HG02610 (cell line): Measurements from ENCODE around the gene PSORS1C1.

ENCODE experiments used
- ATAC-seq: cut with Tn5 transposase; IDR thresholded peaks from one replicate; pipeline ENCODE4 v1.9.1; 2021; ENCODE audit warnings: mild to moderate bottlenecking, moderate library complexity; ENCODE audit not compliant: unreplicated experiment

Gene PSORS1C1

DNA sequence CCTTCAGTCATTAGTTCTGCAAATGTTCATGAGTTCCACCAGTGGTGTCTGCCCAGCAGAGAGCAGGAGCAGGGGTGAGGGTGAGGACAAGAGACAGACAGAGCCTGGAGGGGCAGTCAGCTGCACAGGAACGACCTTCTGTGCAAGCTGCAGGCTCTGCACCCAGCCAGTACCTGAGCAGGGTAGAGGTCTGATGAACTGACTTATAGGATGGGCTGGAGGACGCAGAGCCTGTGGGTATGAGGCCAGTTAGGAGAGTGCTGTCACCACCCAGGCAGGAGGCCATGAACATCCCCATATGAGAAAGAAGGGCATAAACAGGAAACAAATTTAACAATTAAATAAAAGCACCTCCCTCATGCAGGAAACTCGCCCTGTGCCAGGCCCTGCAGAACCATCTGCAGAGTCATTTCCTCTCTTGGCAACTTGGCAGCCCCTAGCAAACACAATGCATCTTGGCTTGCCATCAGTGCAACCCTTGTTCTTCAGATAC, 20.2 kb upstream of the PSORS1C1 start:
- no peak for ATAC-seq

DNA sequence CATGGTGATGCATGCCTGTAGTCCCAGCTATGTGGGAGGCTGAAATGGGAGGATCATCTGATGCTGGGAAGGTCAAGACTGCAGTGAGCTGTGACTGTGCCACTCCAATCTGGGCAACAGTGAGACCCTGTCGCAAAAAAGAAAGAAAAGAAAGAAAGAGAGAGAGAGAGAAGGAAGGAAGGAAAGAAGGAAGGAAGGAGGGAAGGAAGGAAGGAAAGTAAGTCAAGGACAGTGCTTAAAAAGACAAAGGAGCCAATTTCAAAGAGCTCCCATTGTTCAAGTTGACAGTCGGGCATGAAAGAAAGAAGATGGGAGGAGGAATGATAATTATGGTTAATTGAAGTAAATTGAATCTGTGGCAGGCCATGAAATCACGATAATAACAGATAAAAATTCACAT, 18.4 kb upstream of the PSORS1C1 start:
- no peak for ATAC-seq

DNA sequence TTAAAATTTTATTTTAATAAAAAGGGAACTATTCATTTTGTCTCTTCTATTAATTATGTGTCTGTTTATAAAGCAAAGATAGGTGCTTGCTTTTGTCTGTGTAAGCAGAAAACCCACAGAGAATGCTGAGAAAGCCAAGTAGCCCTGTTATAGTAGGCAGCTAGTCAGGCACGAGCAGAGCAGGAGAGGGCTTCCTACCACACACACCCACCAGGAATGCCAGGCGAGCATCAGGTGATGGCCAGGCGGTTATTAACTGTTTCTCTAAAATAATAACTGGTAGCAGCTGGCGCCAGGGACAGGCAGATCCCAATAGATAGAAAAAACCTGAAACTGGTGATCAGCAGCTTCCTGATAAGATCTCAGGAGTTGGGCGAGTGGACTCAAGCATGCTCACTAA, 17.9 kb upstream of the PSORS1C1 start:
- ATAC-seq, result no peak

DNA sequence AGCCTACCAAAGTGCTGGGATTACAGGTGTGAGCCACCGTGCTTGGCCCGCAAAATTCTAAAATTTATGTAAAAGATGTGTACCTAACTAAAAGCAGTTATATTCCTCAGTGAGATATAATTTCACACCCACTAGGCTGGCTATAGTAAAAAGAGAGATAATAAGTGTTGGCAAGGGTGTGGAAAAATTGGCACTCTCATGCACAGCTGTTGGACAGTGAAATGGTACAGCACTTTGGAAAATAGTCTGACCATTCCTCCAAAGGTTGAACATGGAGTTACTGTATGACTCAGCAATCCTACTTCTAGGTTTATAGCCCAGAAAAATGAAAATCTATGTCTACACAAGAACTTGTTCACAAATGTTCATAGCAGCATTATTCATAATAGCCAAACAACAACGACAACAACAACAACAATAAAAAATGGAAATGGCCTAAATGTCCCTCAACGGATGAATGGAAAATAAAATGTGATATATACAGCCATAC, 16.1 kb upstream of the PSORS1C1 start:
- ATAC-seq, result no peak

DNA sequence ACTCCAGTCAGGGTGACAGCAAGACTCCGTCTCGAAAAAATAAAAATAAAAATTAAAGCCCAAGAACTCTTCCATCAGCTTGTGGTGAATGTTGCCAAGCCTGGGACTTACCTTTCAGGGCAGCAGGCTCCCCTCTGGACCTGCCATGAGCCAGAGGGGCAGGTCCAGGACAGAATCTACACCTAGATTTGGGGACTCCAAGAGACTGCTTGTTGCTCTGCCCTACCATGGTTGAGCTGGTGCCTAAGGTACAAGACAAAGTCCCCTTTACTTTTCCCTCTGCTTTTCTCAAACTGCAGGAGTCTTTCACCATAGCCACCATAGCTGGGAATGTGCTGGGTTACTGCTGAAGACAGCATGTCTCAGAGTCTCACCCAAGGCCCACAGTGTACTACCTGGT, 11.5 kb upstream of the PSORS1C1 start:
- ATAC-seq, result no peak

DNA sequence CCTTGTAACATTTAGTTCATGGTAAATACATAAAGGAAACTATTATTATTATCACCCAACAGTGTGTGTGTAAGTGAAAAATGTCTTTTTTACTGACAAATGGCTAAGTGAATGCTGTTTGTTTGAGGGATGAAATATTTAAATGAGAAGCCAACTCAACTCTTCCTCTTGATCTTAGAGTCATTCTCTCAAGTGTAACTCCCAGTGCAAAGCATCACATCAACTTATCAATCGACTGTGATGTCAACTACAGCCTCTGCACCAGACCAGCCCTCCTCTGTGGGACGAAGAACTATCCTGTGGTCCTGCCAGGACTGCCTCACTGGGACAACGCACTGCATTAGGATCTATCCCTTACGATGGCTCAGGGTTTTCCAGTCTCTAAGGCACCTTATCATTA, 7.5 kb upstream of the PSORS1C1 start:
- no peak for ATAC-seq

DNA sequence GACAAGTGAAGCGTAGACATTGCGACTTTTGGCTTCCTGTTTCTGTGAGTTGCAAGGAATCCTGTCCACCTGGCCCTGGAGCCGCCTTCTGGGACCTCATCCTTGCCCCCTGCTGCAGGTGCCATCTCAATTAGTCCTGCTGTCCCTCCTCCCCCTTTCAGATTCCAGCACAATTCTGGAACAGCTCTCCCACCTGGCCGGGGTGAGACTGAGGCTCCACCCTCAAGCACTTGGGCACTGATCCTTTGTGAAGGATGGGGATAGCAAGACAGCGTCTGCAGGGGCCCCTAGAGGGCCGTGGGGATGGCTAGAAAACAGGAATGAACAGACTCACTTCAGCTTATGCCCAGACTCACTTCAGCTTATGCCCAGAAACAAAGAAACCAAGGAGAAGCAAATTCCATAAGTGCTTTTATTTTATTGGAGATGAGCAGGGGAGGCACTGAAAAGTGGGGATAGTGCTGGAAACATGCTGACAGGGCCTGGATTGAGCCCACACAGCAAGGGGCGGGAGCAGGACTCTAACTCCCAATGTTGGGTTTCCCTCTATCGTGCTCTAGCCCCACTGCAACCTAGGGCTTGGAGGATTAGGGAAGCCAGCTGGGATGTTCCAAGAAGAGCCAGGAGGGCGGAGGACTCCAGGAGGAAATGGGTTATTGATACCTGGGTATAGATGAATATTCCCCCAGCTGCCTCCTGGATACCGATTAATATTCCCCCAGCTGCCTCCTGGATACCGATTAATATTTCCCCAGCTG, 3.6 kb upstream of the PSORS1C1 start:
- ATAC-seq, result no peak

DNA sequence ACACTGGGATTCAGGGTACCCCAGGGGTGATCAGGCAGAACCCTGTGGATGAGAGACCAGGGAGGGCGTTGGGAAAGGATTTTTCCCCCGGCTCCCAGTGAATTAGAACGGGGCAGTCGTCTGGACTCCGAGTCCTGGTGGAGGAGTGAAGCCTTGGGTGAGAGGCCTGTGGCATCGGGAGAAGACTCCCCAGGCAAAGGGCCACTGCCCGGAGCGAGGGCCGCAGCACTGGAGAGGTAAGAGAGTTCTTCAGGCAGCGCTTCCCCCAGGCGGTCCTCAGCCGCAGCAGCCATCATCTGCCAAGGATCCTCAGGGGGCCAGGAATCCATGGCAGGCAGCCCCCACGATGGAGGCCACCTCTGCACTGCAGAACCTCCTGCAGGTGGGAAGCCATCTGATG, 2.9 kb upstream of the PSORS1C1 start:
- ATAC-seq, result no peak

DNA sequence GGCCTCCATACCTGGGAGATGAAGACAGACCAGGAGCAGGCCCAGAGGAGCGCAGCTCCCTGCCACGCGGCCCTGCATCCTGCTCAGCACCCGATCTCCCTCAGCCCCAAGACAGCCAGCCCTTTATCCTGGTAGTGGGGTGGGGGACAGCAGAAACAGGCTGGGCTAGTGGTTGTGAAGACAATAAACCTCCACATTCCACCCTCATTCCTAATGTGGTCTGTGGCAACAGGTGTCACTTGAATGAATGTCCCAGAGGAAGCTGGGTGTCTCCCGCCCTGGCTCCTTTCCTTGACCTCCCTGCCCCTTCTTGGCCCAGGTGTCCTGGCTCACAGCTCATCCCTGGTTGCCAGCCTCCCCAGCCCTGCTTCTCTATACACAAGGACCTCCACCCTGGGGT, 2.1 kb upstream of the PSORS1C1 start, which contains the start of gene C6orf15:
C6orf15 (minus strand) TSS at position 98 of the 400 bp plus-strand sequence; CDS start at position 78, 20 bp downstream.
- ATAC-seq, result no peak

DNA sequence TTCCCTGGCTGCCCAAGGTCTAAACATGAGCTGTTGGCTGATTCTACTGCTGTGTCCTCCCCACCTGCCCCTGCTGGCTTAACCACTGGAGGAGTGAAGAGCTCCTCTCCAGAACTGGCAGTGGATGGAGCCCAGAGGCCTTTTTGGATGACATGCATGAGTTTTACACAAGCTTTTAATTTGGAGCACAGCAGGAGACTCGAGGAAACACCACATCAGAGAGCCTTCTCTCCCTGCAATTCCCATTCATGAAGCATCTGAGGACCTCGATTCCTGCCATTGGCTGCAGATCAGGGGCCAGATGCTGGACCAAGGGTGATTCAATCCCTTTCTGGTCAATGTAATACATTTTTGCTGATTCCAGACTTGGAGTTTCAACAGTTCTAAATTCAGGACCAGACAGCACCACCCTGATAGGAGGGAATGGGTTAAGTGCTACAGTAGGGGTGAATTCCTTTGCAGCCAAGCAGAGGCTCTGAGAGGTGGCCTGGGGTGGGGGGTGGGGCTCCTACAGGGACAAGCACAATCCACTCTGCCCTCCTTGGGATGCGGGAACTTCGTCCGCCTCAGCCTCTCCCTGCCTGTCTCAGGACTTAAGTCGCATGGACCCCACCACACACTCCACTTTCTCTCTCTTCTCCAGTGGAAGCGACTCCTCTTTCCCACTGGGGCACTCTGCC, 599 bp upstream of the PSORS1C1 start:
- ATAC-seq, result no peak

DNA sequence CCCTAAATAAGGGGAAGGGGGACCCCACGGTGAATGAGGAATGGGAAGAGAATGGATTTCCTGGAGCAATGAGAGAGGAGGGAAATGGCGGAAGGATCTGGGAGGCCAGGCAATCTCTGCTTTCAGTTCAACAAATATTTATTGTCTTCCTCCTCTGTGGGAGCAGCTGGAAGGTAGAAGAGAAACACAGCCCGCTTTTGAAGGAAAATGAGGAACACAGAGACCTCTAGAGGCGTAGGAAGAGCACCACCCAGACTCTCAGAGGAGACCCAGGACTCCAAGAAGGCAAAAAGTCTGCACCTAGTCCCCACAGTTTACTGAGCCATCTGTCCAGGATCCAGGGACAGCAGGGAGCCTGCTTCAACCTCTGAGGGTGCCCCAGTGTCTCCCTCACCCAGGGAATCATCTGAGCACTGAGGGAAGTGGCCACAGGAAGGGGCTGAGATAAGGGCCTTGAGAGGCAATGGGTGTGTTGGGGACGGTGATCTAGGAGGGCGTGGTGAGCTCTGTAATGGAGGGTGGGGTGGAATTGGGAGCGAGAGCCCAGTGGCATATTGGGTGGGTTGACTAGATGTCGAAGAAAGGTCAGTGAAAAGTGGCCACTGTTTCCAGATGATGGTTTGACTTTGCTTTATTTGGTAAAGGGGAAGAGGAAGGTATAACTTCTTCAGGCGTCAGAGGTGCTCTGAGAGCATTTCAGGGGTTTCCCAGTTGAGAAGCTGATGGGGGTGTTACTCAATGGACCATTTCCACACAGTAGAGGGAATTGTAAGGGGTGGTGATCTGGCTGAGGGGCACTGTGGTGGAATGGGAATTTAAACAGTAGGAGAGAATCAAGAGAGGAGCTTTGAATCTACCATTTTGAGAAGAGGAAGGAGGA, 610 bp downstream of the PSORS1C1 start:
- ATAC-seq, result no peak

DNA sequence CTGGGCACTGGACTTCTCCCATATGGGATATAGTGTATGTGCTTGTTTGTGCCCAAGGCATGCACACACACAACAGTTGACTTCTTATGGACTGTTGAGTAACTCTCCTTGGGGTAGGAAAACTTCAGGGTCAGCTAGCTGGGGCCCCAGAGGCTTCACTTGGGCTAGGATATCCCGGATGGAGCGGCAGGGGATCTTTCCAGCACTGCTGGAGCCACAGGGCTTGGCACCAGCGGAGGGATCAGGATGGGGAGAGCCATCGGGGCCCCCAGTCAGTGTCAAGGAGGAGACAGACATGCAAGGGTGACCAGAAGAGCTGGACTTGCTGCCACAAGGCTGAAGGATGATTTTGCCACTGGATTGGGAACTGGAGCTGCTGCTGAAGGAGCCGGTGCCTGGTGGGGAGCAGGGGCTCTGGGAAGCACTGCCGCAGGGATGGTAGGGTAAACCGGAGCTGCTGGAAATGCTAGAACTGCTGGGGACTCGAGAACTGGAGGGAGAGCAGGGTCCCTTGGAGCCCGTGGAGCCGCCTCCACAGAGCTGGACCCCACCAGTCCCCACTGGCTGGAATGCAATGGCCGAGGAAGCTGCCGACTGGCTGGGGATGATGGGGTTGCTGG, 1.5 kb downstream of the PSORS1C1 start:
- ATAC-seq, result no peak

DNA sequence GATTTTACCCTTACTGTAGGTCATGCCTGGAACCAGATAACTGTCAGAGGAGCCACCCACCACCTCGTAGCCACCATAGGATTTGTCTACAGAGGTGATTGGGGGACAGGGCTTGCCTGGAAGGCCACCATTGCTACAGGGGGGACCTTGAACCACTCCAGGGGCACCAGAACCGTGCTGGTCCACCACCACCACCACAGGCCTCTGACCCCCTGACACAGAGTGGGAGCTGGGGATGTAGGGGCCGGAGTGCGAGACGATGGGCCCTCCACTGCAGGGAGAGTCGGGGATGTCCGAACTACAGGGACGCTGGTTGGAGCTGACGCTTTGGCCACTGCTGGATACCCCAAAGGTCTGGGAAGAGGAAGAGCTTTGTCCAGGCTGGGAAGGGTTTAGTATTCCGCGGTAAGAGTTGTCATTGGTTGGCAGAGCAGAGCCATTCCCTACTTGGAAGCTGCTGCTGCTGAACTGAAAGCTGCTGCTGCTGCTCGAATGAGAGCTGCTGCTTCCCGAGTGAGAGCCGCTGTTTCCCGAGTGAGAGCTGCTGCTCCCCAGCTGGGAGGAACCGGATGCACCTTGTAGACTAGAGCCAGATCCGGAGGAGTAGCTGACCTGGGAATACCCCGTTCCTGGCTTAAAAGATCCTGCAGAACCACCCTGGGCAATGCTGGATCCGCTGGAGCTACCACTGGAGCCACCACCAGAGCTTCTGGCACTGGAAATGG, 2.2 kb downstream of the PSORS1C1 start:
- ATAC-seq, result no peak

DNA sequence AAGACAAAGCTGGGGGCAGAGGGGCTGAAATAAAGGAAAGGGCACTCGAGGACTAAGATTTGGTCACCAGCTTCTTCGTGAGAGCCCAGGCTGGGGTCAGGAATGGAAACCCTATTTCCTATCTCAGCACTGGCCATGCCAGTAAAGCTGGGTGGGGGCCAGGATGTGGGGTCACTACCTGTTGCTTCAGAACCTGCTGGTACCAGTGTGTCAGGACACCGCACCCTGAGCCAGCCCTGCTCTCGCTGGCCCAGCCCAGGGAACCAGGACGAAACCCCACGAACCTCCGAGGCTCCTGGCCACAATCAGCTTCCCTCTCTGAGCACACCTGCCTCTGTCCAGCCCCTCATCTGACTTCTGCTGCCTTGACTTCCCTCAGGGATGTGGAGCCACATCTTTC, 3.6 kb downstream of the PSORS1C1 start:
- no peak for ATAC-seq

DNA sequence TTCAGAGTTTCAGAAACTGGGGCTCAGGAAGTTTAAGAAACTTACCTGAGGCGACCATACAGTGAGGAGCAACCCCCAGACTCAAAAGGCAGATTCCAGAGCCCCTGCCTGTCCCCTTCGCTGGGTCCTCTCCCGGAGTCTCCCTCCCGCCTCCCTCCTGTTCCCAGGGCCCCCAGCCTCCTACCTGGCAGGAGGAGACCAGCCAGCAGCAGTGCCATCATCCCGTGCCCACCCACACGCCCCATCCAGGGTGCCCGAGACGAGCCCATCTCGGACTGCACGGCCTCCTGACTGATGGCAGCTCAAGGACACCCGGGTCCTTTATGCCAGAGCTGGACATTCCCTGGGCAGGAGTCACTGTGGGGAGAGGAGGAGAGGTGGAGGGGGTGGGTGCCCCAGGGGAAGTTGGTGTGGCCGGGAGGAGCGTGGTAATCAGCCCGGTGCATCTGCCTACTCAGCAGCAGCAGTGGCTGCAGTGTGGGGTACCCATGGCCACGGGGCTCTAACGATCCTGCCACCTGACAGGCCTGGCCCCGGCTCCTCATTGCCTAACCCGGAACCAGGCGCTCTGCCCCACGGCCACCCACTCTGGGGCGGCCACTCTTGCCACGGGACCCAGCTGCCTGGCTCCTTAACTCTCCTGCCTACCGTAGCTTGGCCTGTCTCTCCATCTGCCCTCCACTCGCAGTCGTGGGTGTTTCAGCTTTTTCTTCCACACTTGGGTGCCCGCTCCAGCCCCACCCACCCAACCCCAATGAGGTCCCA, 5.7 kb downstream of the PSORS1C1 start, which contains the start of gene CDSN:
CDSN (minus strand) TSS at position 296 of the 765 bp plus-strand sequence; CDS start at position 269, 27 bp downstream.
- ATAC-seq, result no peak

DNA sequence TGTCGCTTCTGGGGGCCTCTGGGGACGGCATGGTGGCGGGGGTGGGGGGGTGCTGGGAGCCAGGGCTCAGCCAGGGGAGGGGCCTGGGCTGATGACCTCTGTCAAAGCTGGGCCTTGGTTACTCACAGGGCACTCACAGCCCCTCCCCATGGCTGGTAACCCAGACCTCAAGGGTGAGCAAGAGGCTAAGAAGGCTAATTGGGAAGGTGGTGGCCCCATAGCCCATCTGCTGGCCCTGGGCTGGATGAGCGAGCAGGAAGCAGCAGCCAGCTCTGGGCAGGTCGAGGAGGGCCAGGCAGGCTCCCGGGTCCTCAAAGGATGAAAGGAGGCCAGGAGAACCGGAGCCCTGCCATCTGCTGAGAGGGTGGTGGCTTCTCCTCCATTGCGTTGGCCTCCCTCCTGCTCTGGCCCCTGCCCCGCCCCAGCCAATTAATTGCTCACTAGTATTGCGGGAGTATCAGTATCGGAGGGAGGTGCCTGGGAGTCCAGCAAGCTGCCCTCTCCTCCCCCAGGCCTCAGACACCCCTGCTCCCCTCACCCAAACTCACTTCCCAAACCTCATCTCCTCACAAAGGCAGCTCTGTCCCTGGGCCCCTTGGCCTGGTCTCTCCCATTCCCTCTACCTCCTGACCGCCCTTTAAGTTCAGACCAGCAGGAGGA, 6.7 kb downstream of the PSORS1C1 start:
- ATAC-seq, result no peak

DNA sequence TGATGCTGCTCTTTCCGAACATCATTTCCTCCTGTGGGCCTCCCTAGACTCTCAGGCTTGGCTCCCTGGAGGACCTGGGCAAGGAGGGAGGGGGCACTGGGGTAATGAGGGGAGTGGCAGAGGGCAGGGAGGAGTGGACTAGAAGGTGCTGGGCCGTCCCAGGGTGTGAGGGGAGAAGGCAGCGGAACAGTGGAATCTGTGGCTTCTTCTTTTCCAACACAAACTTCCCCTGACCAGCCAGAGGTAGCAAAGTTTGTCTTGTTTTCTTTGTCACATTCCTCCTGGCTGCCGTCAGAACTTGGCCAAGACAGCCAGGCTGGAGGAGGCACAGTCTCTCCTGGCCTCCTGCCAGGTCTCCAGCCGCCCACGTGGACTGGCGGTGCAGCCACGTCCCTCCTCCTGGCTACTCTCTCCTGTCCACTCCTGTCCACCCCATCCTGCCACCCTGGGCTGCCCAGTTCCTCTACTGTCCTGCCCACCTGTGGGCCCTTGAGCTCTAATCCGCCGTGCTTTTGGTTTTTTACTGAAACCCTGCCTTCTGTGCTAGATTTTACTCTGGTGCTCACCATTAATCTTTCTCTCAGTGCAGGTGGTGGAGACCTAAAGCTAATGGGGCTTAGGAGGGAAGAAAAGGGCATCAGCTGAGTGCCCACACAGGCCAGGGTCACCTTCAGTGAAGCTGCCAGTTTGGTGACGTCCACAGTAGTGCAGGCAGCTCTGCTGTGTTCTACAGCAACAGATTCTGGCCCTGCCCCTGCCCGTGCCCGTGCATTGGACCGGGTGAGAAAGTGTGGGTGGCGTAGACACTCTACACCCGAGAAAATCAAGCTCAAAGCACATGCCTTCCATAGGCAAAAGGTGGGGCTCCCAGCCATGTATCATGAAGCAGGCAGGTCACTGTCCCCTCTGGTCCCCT, 8.4 kb downstream of the PSORS1C1 start:
- ATAC-seq, result no peak

DNA sequence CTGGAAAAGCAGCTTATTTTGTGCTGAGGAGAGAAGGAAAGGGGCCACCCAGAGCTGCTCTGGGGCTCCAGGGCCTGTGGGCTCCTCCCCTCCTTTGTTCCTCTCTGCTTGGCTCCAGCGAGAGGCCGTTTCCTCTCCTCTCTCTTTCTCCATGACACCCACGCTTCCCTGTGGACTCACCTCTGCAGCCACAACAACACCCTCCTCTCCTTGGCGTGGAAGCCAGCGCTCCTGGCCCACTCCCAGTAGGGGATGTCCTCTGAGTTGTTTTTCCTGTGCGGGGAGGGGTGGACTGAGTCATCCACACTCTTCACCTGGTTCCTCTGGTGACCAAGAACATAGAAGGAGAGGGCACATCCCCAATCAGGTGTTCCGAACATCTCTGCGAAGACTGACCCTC, 10.6 kb downstream of the PSORS1C1 start:
- ATAC-seq, result no peak
